ENCODE measurements around the gene MARK1.
"Not testable (repeated sequence)": the region's sequence is repeated elsewhere in the genome, so short reads cannot be mapped to it uniquely, and the experiment has no call there.

MARK1 gene

GRCh38 chr1:220565670-220566069 lies 37.7 kb downstream of the MARK1 start:
- ATAC-seq (no peak), DNase-seq (ENCODE audit: low spot score in 2 of 2) (no peak)
- no peak overlapping the region for H3K27ac Mint-ChIP-seq
- no peaks in the 10 kb centered on the region for H3K9me3 Mint-ChIP-seq
- no peaks in the 10 kb centered on the region for H3K4me1 Mint-ChIP-seq
- no peaks in the 10 kb centered on the region for H3K36me3 Mint-ChIP-seq
- H3K4me3 Mint-ChIP-seq, result no peak overlapping the region

GRCh38 chr1:220566869-220567268 lies 38.9 kb downstream of the MARK1 start:
- no peaks in the 10 kb centered on the region for H3K4me1 Mint-ChIP-seq
- no peaks in the 10 kb centered on the region for H3K9me3 Mint-ChIP-seq
- no peak for DNase-seq (ENCODE audit: low spot score in 2 of 2)
- no peak for ATAC-seq
- no peak overlapping the region for H3K27ac Mint-ChIP-seq
- H3K4me3 Mint-ChIP-seq, result no peak overlapping the region
- no peaks in the 10 kb centered on the region for H3K36me3 Mint-ChIP-seq

GRCh38 chr1:220572416-220572815 lies 44.5 kb downstream of the MARK1 start:
- H3K36me3 Mint-ChIP-seq, result no peaks in the 10 kb centered on the region
- ATAC-seq (no peak), DNase-seq (ENCODE audit: low spot score in 2 of 2) (no peak)
- H3K4me1 Mint-ChIP-seq, result no peaks in the 10 kb centered on the region
- no peak overlapping the region for H3K4me3 Mint-ChIP-seq
- peaks cover 8% of the 10 kb centered on the region for H3K9me3 Mint-ChIP-seq
- H3K27ac Mint-ChIP-seq, result no peak overlapping the region

GRCh38 chr1:220573836-220574235 lies 45.9 kb downstream of the MARK1 start:
- Mint-ChIP-seq H3K9me3 (peaks cover 8% of the 10 kb centered on the region), H3K4me1 (no peaks in the 10 kb centered on the region), H3K36me3 (no peaks in the 10 kb centered on the region), H3K27ac (no peak overlapping the region), H3K4me3 (no peak overlapping the region)
- DNase-seq (ENCODE audit: low spot score in 2 of 2) (no peak), ATAC-seq (no peak)

GRCh38 chr1:220575718-220576497 lies 48.0 kb downstream of the MARK1 start:
- H3K27ac Mint-ChIP-seq, result no peak overlapping the region
- no peaks in the 10 kb centered on the region for H3K4me1 Mint-ChIP-seq
- H3K36me3 Mint-ChIP-seq, result no peaks in the 10 kb centered on the region
- H3K9me3 Mint-ChIP-seq, result peaks cover 8% of the 10 kb centered on the region
- DNase-seq (ENCODE audit: low spot score in 2 of 2) (no peak), ATAC-seq (no peak)
- H3K4me3 Mint-ChIP-seq, result no peak overlapping the region

- H3K27ac Mint-ChIP-seq, result no peak overlapping the region
- no peak overlapping the region for H3K4me3 Mint-ChIP-seq
- H3K4me1 Mint-ChIP-seq, result no peaks in the 10 kb centered on the region
- ATAC-seq, result no peak
- no peaks in the 10 kb centered on the region for H3K36me3 Mint-ChIP-seq
- DNase-seq (ENCODE audit: low spot score in 2 of 2), result no peak
- peaks cover 8% of the 10 kb centered on the region for H3K9me3 Mint-ChIP-seq
Observed at GRCh38 chr1:220577926-220578325, 50.0 kb downstream of the MARK1 start.

GRCh38 chr1:220579317-220579716 lies 51.4 kb downstream of the MARK1 start:
- H3K4me1 Mint-ChIP-seq, result no peaks in the 10 kb centered on the region
- no peaks in the 10 kb centered on the region for H3K36me3 Mint-ChIP-seq
- H3K4me3 Mint-ChIP-seq, result no peak overlapping the region
- peaks cover 4% of the 10 kb centered on the region for H3K9me3 Mint-ChIP-seq
- no peak for DNase-seq (ENCODE audit: low spot score in 2 of 2)
- ATAC-seq, result no peak
- no peak overlapping the region for H3K27ac Mint-ChIP-seq

- ATAC-seq (no peak), DNase-seq (ENCODE audit: low spot score in 2 of 2) (no peak)
- H3K36me3 Mint-ChIP-seq, result no peaks in the 10 kb centered on the region
- no peaks in the 10 kb centered on the region for H3K4me1 Mint-ChIP-seq
- H3K27ac Mint-ChIP-seq, result no peak overlapping the region
- no peaks in the 10 kb centered on the region for H3K9me3 Mint-ChIP-seq
- no peak overlapping the region for H3K4me3 Mint-ChIP-seq
Observed at GRCh38 chr1:220592714-220593113, 64.8 kb downstream of the MARK1 start.

GRCh38 chr1:220594356-220594755 lies 66.4 kb downstream of the MARK1 start:
- Mint-ChIP-seq H3K4me1 (no peaks in the 10 kb centered on the region), H3K9me3 (no peaks in the 10 kb centered on the region), H3K4me3 (no peak overlapping the region), H3K36me3 (no peaks in the 10 kb centered on the region), H3K27ac (no peak overlapping the region)
- DNase-seq (ENCODE audit: low spot score in 2 of 2), result no peak
- ATAC-seq, result no peak

- Mint-ChIP-seq H3K4me3 (no peak overlapping the region), H3K27ac (no peak overlapping the region), H3K4me1 (no peaks in the 10 kb centered on the region), H3K36me3 (no peaks in the 10 kb centered on the region), H3K9me3 (no peaks in the 10 kb centered on the region)
- ATAC-seq, result no peak
- DNase-seq (ENCODE audit: low spot score in 2 of 2), result no peak
Observed at GRCh38 chr1:220595179-220595578, 67.2 kb downstream of the MARK1 start.

GRCh38 chr1:220604926-220605325 lies 77.0 kb downstream of the MARK1 start:
- H3K4me1 Mint-ChIP-seq, result no peaks in the 10 kb centered on the region
- H3K27ac Mint-ChIP-seq, result no peak overlapping the region
- DNase-seq (ENCODE audit: low spot score in 2 of 2), result no peak
- H3K36me3 Mint-ChIP-seq, result no peaks in the 10 kb centered on the region
- no peaks in the 10 kb centered on the region for H3K9me3 Mint-ChIP-seq
- ATAC-seq, result no peak
- H3K4me3 Mint-ChIP-seq, result no peak overlapping the region

- not testable (repeated sequence) for H3K9me3 Mint-ChIP-seq; H3K36me3 Mint-ChIP-seq; H3K4me1 Mint-ChIP-seq; DNase-seq (ENCODE audit: low spot score in 2 of 2); ATAC-seq; H3K27ac Mint-ChIP-seq; H3K4me3 Mint-ChIP-seq
Observed at GRCh38 chr1:220605651-220606050, 77.7 kb downstream of the MARK1 start.

- not testable (repeated sequence) for H3K4me1 Mint-ChIP-seq; DNase-seq (ENCODE audit: low spot score in 2 of 2); ATAC-seq; H3K36me3 Mint-ChIP-seq; H3K27ac Mint-ChIP-seq; H3K9me3 Mint-ChIP-seq; H3K4me3 Mint-ChIP-seq
Observed at GRCh38 chr1:220611100-220611499, 83.2 kb downstream of the MARK1 start.

- Mint-ChIP-seq H3K27ac (no peak overlapping the region), H3K36me3 (no peaks in the 10 kb centered on the region), H3K4me1 (no peaks in the 10 kb centered on the region), H3K4me3 (no peak overlapping the region), H3K9me3 (no peaks in the 10 kb centered on the region)
- DNase-seq (ENCODE audit: low spot score in 2 of 2) (no peak), ATAC-seq (no peak)
Observed at GRCh38 chr1:220616836-220617235, 88.9 kb downstream of the MARK1 start.

- H3K9me3 Mint-ChIP-seq, result peaks cover 2% of the 10 kb centered on the region
- no peak overlapping the region for H3K27ac Mint-ChIP-seq
- H3K36me3 Mint-ChIP-seq, result no peaks in the 10 kb centered on the region
- DNase-seq (ENCODE audit: low spot score in 2 of 2) (no peak), ATAC-seq (no peak)
- H3K4me3 Mint-ChIP-seq, result no peak overlapping the region
- H3K4me1 Mint-ChIP-seq, result no peaks in the 10 kb centered on the region
Observed at GRCh38 chr1:220628431-220628830, 100.5 kb downstream of the MARK1 start.

- DNase-seq (ENCODE audit: low spot score in 2 of 2) (no peak), ATAC-seq (no peak)
- no peak overlapping the region for H3K27ac Mint-ChIP-seq
- no peak overlapping the region for H3K4me3 Mint-ChIP-seq
- H3K36me3 Mint-ChIP-seq, result no peaks in the 10 kb centered on the region
- no peaks in the 10 kb centered on the region for H3K4me1 Mint-ChIP-seq
- peaks cover 2% of the 10 kb centered on the region for H3K9me3 Mint-ChIP-seq
Observed at GRCh38 chr1:220631238-220631815, 103.4 kb downstream of the MARK1 start.
